Daoy (cell line): ENCODE data around the gene OR52W1. TPM values are rescaled to one million over a fixed set of nuclear protein-coding genes. Genes with fewer than 3 reads are reported as not detected.

Experiments used
- total RNA-seq: library from RNA; depleted of rRNA; stranded (reverse); fragments of >200 nt; shearing (Covaris generic); gene quantifications from 2 replicates; pipeline ENCODE4 v1.2.3, GENCODE V29; 2014; rRNA removed

The OR52W1 gene
- total RNA-seq, 1 experiment from 2014 or later = not detected

Other genes starting within 250 kb of the OR52W1 start
- not detected in 2 replicates for gene OR56A5, start 230.7 kb upstream of the OR52W1 start, total RNA-seq
- gene OR52L1, start 212.2 kb upstream of the OR52W1 start, total RNA-seq = not detected in 2 replicates
- not detected in 2 replicates for gene OR56A4, start 192.3 kb upstream of the OR52W1 start, total RNA-seq
- under 0.01 TPM in 1 of 2 replicates, not detected in the other for gene OR56A1, start 168.5 kb upstream of the OR52W1 start, total RNA-seq
- not detected in 2 replicates for gene OR56B4, start 91.5 kb upstream of the OR52W1 start, total RNA-seq
- not detected in 2 replicates for gene OR52B2, start 28.9 kb upstream of the OR52W1 start, total RNA-seq
- not detected in 2 replicates for gene C11orf42, start 6.3 kb downstream of the OR52W1 start, total RNA-seq
- gene FHIP1B, start 35.4 kb downstream of the OR52W1 start, total RNA-seq = 10.6 and 14.9 TPM in 2 replicates
- not detected in 2 replicates for gene CNGA4, start 39.9 kb downstream of the OR52W1 start, total RNA-seq
- not detected in 2 replicates for gene CCKBR, start 60.6 kb downstream of the OR52W1 start, total RNA-seq
- 173 and 189 TPM in 2 replicates for gene CAVIN3, start 121.3 kb downstream of the OR52W1 start, total RNA-seq
- 7.5 and 10.9 TPM in 2 replicates for gene SMPD1, start 191.2 kb downstream of the OR52W1 start, total RNA-seq
- 6.2 and 6.7 TPM in 2 replicates for gene APBB1, start 219.9 kb downstream of the OR52W1 start, total RNA-seq
- 0.06 TPM in 1 of 2 replicates, not detected in the other for gene HPX, start 241.8 kb downstream of the OR52W1 start, total RNA-seq